Amniotic epithelial cell (primary cell): ENCODE results near the gene PLEKHA3.
A peak's percentile ranks its signal among the peaks of the same experiment; 100 is the strongest.
"Not testable (repeated sequence)": the region's sequence is repeated elsewhere in the genome, so short reads cannot be mapped to it uniquely, and the experiment has no call there.

Source experiments
- DNase-seq: peaks from one replicate; pipeline ENCODE4 v3.0.0-alpha.2; 2010; ENCODE audit warnings: low read depth

The PLEKHA3 gene

GRCh38 chr2:178480227-178481181, at the start of gene PLEKHA3:
TSS of gene PLEKHA3 (plus strand) at chr2:178480457. CDS start at chr2:178480870, 413 bp downstream.
- peak; percentile 92 for DNase-seq

- no peak for DNase-seq
These were observed 43.6 kb upstream of the PLEKHA3 start for GRCh38 chr2:178436662-178437061.

- no peak for DNase-seq
These were observed 38.8 kb upstream of the PLEKHA3 start for GRCh38 chr2:178441426-178441825.

GRCh38 chr2:178448968-178449661, 31.1 kb upstream of the PLEKHA3 start:
- no peak for DNase-seq

- DNase-seq: peak; percentile 6
These were observed 30.3 kb upstream of the PLEKHA3 start for GRCh38 chr2:178449700-178450523.

- DNase-seq: no peak
These were observed 29.8 kb upstream of the PLEKHA3 start for GRCh38 chr2:178450524-178450773.

GRCh38 chr2:178450774-178451525, 29.3 kb upstream of the PLEKHA3 start, which contains the start of the genes PJVK and PRKRA:
TSS of gene PJVK (plus strand) at chr2:178451378. CDS start at chr2:178453410, 2,032 bp downstream.
TSS of gene PRKRA (minus strand) at chr2:178451175. CDS start at chr2:178451030, 145 bp downstream.
- peak; percentile 95 for DNase-seq

- DNase-seq: no peak
These were observed 27.9 kb upstream of the PLEKHA3 start for GRCh38 chr2:178452334-178452733.

- no peak for DNase-seq
These were observed 27.4 kb upstream of the PLEKHA3 start for GRCh38 chr2:178452870-178453269.

GRCh38 chr2:178455947-178456346, 24.3 kb upstream of the PLEKHA3 start:
- DNase-seq: no peak

GRCh38 chr2:178457390-178457886, 22.8 kb upstream of the PLEKHA3 start:
- DNase-seq: no peak

- DNase-seq: no peak
These were observed 10.9 kb upstream of the PLEKHA3 start for GRCh38 chr2:178469219-178469849.

- DNase-seq: not testable (repeated sequence)
These were observed 8.9 kb upstream of the PLEKHA3 start for GRCh38 chr2:178471313-178471712.

- DNase-seq: no peak
These were observed 6.9 kb upstream of the PLEKHA3 start for GRCh38 chr2:178473373-178473772.

GRCh38 chr2:178473931-178474330, 6.3 kb upstream of the PLEKHA3 start:
- DNase-seq: peak; percentile 48

GRCh38 chr2:178474560-178474959, 5.7 kb upstream of the PLEKHA3 start:
- no peak for DNase-seq

GRCh38 chr2:178476477-178476876, 3.8 kb upstream of the PLEKHA3 start:
- DNase-seq: no peak

GRCh38 chr2:178477443-178478129, 2.7 kb upstream of the PLEKHA3 start:
- DNase-seq: no peak

GRCh38 chr2:178478130-178478438, 2.2 kb upstream of the PLEKHA3 start:
- no peak for DNase-seq
